Chondrocyte (in vitro differentiated cells): ENCODE data around the gene AGR3. TPM values are rescaled to one million over a fixed set of nuclear protein-coding genes. Genes with fewer than 3 reads are reported as not detected.
A peak's percentile ranks its signal among the peaks of the same experiment; 100 is the strongest.

Experiments
- DNase-seq: peaks from one replicate; pipeline ENCODE4 v3.0.0; 2021; ENCODE audit warnings: mixed read lengths, low spot score
- H3K27ac Mint-ChIP-seq: one replicate; pipeline ENCODE4 v1.8.0; 2021; ENCODE audit warnings: mild to moderate bottlenecking, moderate library complexity, mixed read lengths; ENCODE audit not compliant: unreplicated experiment
- H3K27me3 Mint-ChIP-seq: 2 replicates; pipeline ENCODE4 v1.8.0; 2021; ENCODE audit warnings: low read depth, mixed read lengths
- H3K36me3 Mint-ChIP-seq: 2 replicates; pipeline ENCODE4 v1.8.0; 2021; ENCODE audit warnings: low read depth, mixed read lengths
- H3K4me1 Mint-ChIP-seq: 2 replicates; pipeline ENCODE4 v1.8.0; 2021; ENCODE audit warnings: low read depth, mild to moderate bottlenecking, mixed read lengths
- H3K4me3 Mint-ChIP-seq: one replicate; pipeline ENCODE4 v1.8.0; 2021; ENCODE audit warnings: mild to moderate bottlenecking, moderate library complexity, mixed read lengths; ENCODE audit not compliant: unreplicated experiment
- H3K9me3 Mint-ChIP-seq: 2 replicates; pipeline ENCODE4 v1.8.0; 2021; ENCODE audit warnings: low read depth, mixed read lengths
- CTCF ChIP-seq: fragments of 200-600 bp; sonication (generic); IDR thresholded peaks from 2 replicates; pipeline ENCODE4 v1.5.0; 2021; ENCODE audit warnings: antibody characterized with exemption, mild to moderate bottlenecking, moderate library complexity
- total RNA-seq: library from RNA; stranded (reverse); gene quantifications from 3 replicates; pipeline ENCODE4 v1.2.1, GENCODE V29; 2021

Gene AGR3
- total RNA-seq, 1 donor from 2014 or later = not detected

DNA sequence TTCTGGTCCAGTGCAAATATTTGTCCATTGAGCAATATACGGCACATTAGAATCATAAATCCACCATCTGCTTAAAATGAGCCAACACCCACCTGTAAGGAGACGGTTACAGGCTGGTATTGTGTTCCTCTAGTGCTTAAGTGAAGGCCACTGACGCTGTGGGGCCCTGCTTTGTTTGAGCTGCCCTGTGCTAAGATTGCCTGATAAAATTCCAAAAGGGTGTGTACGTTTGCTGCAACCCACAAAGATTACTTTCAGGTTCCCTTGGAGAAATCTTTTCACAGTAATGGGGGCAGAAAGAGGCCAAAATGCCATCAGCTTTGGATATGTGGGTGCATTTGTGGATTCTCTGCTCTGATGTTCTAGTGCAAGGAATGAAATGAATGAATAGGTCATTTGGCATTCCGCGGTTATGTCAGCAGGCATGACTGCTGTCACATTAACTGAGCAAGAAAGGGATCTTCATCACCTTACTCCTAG lies 34.4 kb downstream of the AGR3 start:
- Mint-ChIP-seq H3K36me3 (no peaks in the 10 kb centered on the region), H3K27me3 (no peaks in the 10 kb centered on the region), H3K4me1 (peaks cover 24% of the 10 kb centered on the region), H3K9me3 (no peaks in the 10 kb centered on the region), H3K27ac (no peak overlapping the region), H3K4me3 (no peak overlapping the region)
- DNase-seq = no peak
- no peak for TF ChIP-seq CTCF

- H3K27ac Mint-ChIP-seq = no peak overlapping the region
- no peak for TF ChIP-seq CTCF
- no peaks in the 10 kb centered on the region for H3K27me3 Mint-ChIP-seq
- H3K36me3 Mint-ChIP-seq = no peaks in the 10 kb centered on the region
- H3K4me3 Mint-ChIP-seq = no peak overlapping the region
- DNase-seq = no peak
- H3K4me1 Mint-ChIP-seq = peaks cover 28% of the 10 kb centered on the region
- H3K9me3 Mint-ChIP-seq = no peaks in the 10 kb centered on the region
Measured at GRCh38 chr7:16846601-16847165, 35.1 kb downstream of the AGR3 start.

- no peak overlapping the region for H3K27ac Mint-ChIP-seq
Measured at GRCh38 chr7:16845746-16846145, 36.0 kb downstream of the AGR3 start.

GRCh38 chr7:16841681-16842080 lies 40.1 kb downstream of the AGR3 start:
- H3K27ac Mint-ChIP-seq = peak overlapping the region; percentile 65
- H3K4me1 Mint-ChIP-seq = peaks cover 39% of the 10 kb centered on the region
- H3K36me3 Mint-ChIP-seq = peaks cover 1% of the 10 kb centered on the region
- H3K27me3 Mint-ChIP-seq = no peaks in the 10 kb centered on the region
- no peak for DNase-seq
- H3K9me3 Mint-ChIP-seq = no peaks in the 10 kb centered on the region
- no peak for TF ChIP-seq CTCF
- H3K4me3 Mint-ChIP-seq = no peak overlapping the region

More at GRCh38 chr7:16845746-16846145, 36.0 kb downstream of the AGR3 start:
- Mint-ChIP-seq H3K36me3 (no peaks in the 10 kb centered on the region), H3K27me3 (no peaks in the 10 kb centered on the region), H3K4me3 (no peak overlapping the region), H3K4me1 (peaks cover 36% of the 10 kb centered on the region), H3K9me3 (no peaks in the 10 kb centered on the region)
- no peak for DNase-seq
- no peak for TF ChIP-seq CTCF

GRCh38 chr7:16840094-16840493 lies 41.7 kb downstream of the AGR3 start:
- no peaks in the 10 kb centered on the region for H3K27me3 Mint-ChIP-seq
- DNase-seq = no peak
- H3K9me3 Mint-ChIP-seq = peaks cover 6% of the 10 kb centered on the region
- no peak for TF ChIP-seq CTCF
- H3K4me1 Mint-ChIP-seq = peaks cover 37% of the 10 kb centered on the region
- H3K27ac Mint-ChIP-seq = peak overlapping the region; percentile 68
- H3K4me3 Mint-ChIP-seq = no peak overlapping the region
- H3K36me3 Mint-ChIP-seq = peaks cover 1% of the 10 kb centered on the region
